Astrocyte (in vitro differentiated cells and primary cell): Measurements from ENCODE around the gene EIF3F. TPM values are rescaled to one million over a fixed set of nuclear protein-coding genes. Genes with fewer than 3 reads are reported as not detected.

ENCODE experiments used
- DNase-seq: peaks from one replicate; pipeline ENCODE4 v3.0.0-alpha.2; 2010; ENCODE audit warnings: low read depth
- FAIRE-seq: peaks from 2 replicates; lab custom pipeline; 2011; peaks lifted over from hg19 to GRCh38; lab: Jason Lieb, UNC
- H2AFZ ChIP-seq: 2 replicates; pipeline ENCODE4 v1.6.0; 2012; ENCODE audit warnings: low read depth, low read length, inconsistent platforms
- H3K27ac ChIP-seq: 2 replicates; pipeline ENCODE4 v1.5.1; 2011; ENCODE audit warnings: low read depth, low read length, inconsistent platforms
- H3K27me3 ChIP-seq: 2 replicates; pipeline ENCODE4 v1.6.0; 2011; ENCODE audit warnings: low read length, inconsistent platforms; ENCODE audit not compliant: insufficient read depth
- H3K36me3 ChIP-seq: 2 replicates; pipeline ENCODE4 v1.5.1; 2011; ENCODE audit warnings: low read length, inconsistent platforms; ENCODE audit not compliant: insufficient read depth
- H3K4me1 ChIP-seq: 2 replicates; pipeline ENCODE4 v1.5.1; 2011; ENCODE audit warnings: low read length, inconsistent platforms; ENCODE audit not compliant: insufficient read depth
- H3K4me2 ChIP-seq: 2 replicates; pipeline ENCODE4 v1.6.0; 2012; ENCODE audit warnings: low read length, inconsistent platforms
- H3K4me3 ChIP-seq: 2 replicates; pipeline ENCODE4 v1.5.1; 2011; ENCODE audit warnings: low read depth, mild to moderate bottlenecking, low read length, inconsistent platforms; ENCODE audit not compliant: insufficient read depth
- H3K79me2 ChIP-seq: 2 replicates; pipeline ENCODE4 v1.6.0; 2012; ENCODE audit warnings: mild to moderate bottlenecking, low read length, inconsistent platforms; ENCODE audit not compliant: insufficient read depth
- H3K9ac ChIP-seq: 2 replicates; pipeline ENCODE4 v1.6.0; 2012; ENCODE audit warnings: mild to moderate bottlenecking, low read length, inconsistent platforms
- H3K9me3 ChIP-seq: 2 replicates; pipeline ENCODE4 v1.5.1; 2012; ENCODE audit warnings: low read depth, mild to moderate bottlenecking, low read length, inconsistent platforms; ENCODE audit not compliant: insufficient read depth
- H4K20me1 ChIP-seq: 2 replicates; pipeline ENCODE4 v1.6.0; 2012; ENCODE audit warnings: low read length, inconsistent platforms; ENCODE audit not compliant: insufficient read depth
- H3K27ac Mint-ChIP-seq: one replicate; pipeline ENCODE4 v1.8.0; 2021; ENCODE audit warnings: mild to moderate bottlenecking, mixed read lengths; ENCODE audit not compliant: unreplicated experiment
- H3K27me3 Mint-ChIP-seq: one replicate; pipeline ENCODE4 v1.8.0; 2021; ENCODE audit warnings: low read depth, mixed read lengths; ENCODE audit not compliant: unreplicated experiment
- H3K36me3 Mint-ChIP-seq: one replicate; pipeline ENCODE4 v1.8.0; 2021; ENCODE audit warnings: low read depth, mixed read lengths; ENCODE audit not compliant: unreplicated experiment
- H3K4me1 Mint-ChIP-seq: one replicate; pipeline ENCODE4 v1.8.0; 2021; ENCODE audit warnings: low read depth, mixed read lengths; ENCODE audit not compliant: unreplicated experiment
- H3K4me3 Mint-ChIP-seq: one replicate; pipeline ENCODE4 v1.8.0; 2021; ENCODE audit warnings: mild to moderate bottlenecking, moderate library complexity, mixed read lengths; ENCODE audit not compliant: unreplicated experiment
- H3K9me3 Mint-ChIP-seq: one replicate; pipeline ENCODE4 v1.8.0; 2021; ENCODE audit warnings: mild to moderate bottlenecking, mixed read lengths; ENCODE audit not compliant: unreplicated experiment
- CTCF ChIP-seq: IDR thresholded peaks from 2 replicates; pipeline ENCODE4 v1.5.1; 2011; ENCODE audit warnings: low read depth, mild to moderate bottlenecking, inconsistent platforms, low read length, moderate library complexity; ENCODE audit not compliant: insufficient read depth
- EZH2 ChIP-seq: IDR thresholded peaks from 2 replicates; pipeline ENCODE4 v1.6.1; 2012; ENCODE audit warnings: mild to moderate bottlenecking, low read length, inconsistent platforms; ENCODE audit not compliant: insufficient read depth
- total RNA-seq: library from RNA; stranded (reverse); gene quantifications from 2 replicates; pipeline ENCODE4 v1.2.1, GENCODE V29; 2021

Gene EIF3F
- total RNA-seq, 1 donor from 2014 or later, result 260 TPM

GRCh38 chr11:8019314-8020243 is 32.4 kb downstream of the EIF3F start:
- Histone ChIP-seq H3K27me3 (no peaks in the 10 kb centered on the region), H3K9ac (peak overlapping the region; percentile 76)

GRCh38 chr11:8020244-8020597 is 33.1 kb downstream of the EIF3F start:
- H3K36me3 Mint-ChIP-seq, result peaks cover 2% of the 10 kb centered on the region
- H3K9me3 Mint-ChIP-seq, result no peaks in the 10 kb centered on the region
- Histone ChIP-seq H3K36me3 (no peaks in the 10 kb centered on the region), H3K27me3 (no peaks in the 10 kb centered on the region), H3K4me2 (peak overlapping the region; percentile 94), H3K79me2 (no peaks in the 10 kb centered on the region), H4K20me1 (no peaks in the 10 kb centered on the region), H3K27ac (no peak overlapping the region), H3K9me3 (no peaks in the 10 kb centered on the region), H3K4me3 (peak overlapping the region; percentile 64), H3K9ac (peak overlapping the region; percentile 38), H3K4me1 (peaks cover 22% of the 10 kb centered on the region), H2AFZ (no peak overlapping the region)
- DNase-seq (no peak), FAIRE-seq (no peak)
- peak overlapping the region; percentile 79 for H3K4me3 Mint-ChIP-seq
- no peak for TF ChIP-seq EZH2
- TF ChIP-seq CTCF, result no peak
- peaks cover 24% of the 10 kb centered on the region for H3K4me1 Mint-ChIP-seq
- H3K27ac Mint-ChIP-seq, result no peak overlapping the region
- H3K27me3 Mint-ChIP-seq, result peaks cover 33% of the 10 kb centered on the region

More at GRCh38 chr11:8019314-8020243, 32.4 kb downstream of the EIF3F start:
- peak overlapping the region; percentile 79 for H3K4me3 Mint-ChIP-seq
- peaks cover 2% of the 10 kb centered on the region for H3K36me3 Mint-ChIP-seq
- no peaks in the 10 kb centered on the region for H3K79me2 ChIP-seq
- peaks cover 37% of the 10 kb centered on the region for H3K27me3 Mint-ChIP-seq
- peak overlapping the region; percentile 85 for H2AFZ ChIP-seq
- H3K9me3 Mint-ChIP-seq, result no peaks in the 10 kb centered on the region
- peak overlapping the region; percentile 64 for H3K4me3 ChIP-seq
- FAIRE-seq (no peak), DNase-seq (peak; percentile 19)
- H3K27ac Mint-ChIP-seq, result no peak overlapping the region
- TF ChIP-seq EZH2 (no peak), CTCF (no peak)
- peak overlapping the region; percentile 35 for H3K27ac ChIP-seq
- H3K4me2 ChIP-seq, result peak overlapping the region; percentile 94
- H3K36me3 ChIP-seq, result no peaks in the 10 kb centered on the region
- no peaks in the 10 kb centered on the region for H4K20me1 ChIP-seq
- peaks cover 16% of the 10 kb centered on the region for H3K4me1 ChIP-seq
- H3K4me1 Mint-ChIP-seq, result peaks cover 24% of the 10 kb centered on the region
- no peaks in the 10 kb centered on the region for H3K9me3 ChIP-seq

GRCh38 chr11:8021920-8022319 is 34.8 kb downstream of the EIF3F start:
- H3K9ac ChIP-seq, result no peak overlapping the region
- no peak overlapping the region for H3K27ac ChIP-seq
- Mint-ChIP-seq H3K27ac (no peak overlapping the region), H3K36me3 (peaks cover 2% of the 10 kb centered on the region), H3K4me3 (no peak overlapping the region), H3K4me1 (peaks cover 7% of the 10 kb centered on the region), H3K27me3 (peaks cover 27% of the 10 kb centered on the region), H3K9me3 (no peaks in the 10 kb centered on the region)
- no peaks in the 10 kb centered on the region for H4K20me1 ChIP-seq
- no peak overlapping the region for H3K4me2 ChIP-seq
- no peak overlapping the region for H2AFZ ChIP-seq
- H3K27me3 ChIP-seq, result no peaks in the 10 kb centered on the region
- H3K36me3 ChIP-seq, result no peaks in the 10 kb centered on the region
- H3K4me1 ChIP-seq, result peaks cover 20% of the 10 kb centered on the region
- TF ChIP-seq EZH2 (no peak), CTCF (no peak)
- H3K9me3 ChIP-seq, result no peaks in the 10 kb centered on the region
- H3K79me2 ChIP-seq, result no peaks in the 10 kb centered on the region
- H3K4me3 ChIP-seq, result no peak overlapping the region
- FAIRE-seq (no peak), DNase-seq (no peak)
